Measurements from ENCODE around the gene UBN1.
"Not testable (repeated sequence)": the region's sequence is repeated elsewhere in the genome, so short reads cannot be mapped to it uniquely, and the experiment has no call there.

UBN1 gene

DNA sequence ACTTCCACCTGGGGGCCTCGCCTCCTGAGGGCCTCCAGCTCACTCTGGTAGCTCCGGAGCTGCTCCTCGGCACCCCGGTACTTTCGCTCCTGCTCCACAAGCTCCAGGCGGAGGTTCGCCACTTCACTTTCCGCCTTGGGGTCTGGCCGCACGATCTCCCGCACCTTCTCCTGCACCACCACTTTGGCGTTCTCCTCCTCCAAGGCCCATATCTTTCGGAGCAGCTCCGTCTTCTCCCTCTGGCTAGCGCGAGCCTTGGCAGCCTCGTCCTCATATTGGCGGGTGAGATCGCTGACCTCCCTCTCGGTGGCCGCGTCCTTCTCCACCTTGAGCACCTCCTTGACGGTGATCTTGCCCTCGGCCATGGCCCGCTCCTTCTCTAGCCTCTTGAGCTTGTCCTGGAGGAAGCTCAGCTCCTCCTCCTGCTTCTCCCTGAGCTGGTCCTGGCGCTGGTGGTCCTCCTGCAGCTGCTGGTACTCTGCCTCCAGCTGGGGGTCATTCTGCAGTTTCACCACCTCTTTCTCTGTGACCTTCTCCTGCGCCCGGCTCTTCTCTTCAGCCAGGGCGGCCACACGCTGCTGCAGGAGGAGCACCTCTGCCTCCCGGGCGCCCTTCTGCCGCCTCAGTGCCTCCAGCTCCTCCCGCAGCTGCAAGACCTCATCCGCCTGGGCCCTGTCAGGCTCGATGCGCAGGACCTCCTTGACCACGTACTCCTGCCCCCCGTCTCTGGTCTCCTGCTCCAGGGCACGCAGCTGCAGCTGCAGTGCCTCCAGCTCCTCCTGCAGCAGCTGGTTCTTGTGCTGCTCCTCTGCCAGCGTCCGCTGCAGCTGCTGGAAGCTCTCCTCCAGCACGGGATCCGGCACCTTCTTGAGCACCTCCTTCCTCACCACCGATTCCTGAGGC, 37.9 kb downstream of the UBN1 start:
- DNase-seq = no peak

DNA sequence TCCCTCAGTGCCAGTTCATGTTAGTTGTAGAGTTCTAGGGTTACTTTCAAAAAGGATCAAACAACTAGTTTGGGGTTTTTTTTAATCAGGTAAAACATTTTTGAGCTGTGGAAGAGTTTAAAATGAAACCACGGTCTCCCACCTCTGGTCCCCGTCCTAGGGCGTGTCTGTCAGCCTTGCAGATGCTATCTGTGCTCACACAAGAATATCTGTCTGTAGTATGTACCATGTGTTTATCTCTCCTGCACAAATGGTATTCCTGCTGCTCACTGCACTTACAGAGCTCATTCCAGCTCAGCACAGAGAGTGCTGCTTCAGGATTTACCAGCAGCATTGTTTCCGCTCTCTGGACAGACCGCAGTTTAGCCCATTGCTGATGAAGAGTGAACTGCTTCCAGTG, 38.9 kb downstream of the UBN1 start:
- no peak for DNase-seq

DNA sequence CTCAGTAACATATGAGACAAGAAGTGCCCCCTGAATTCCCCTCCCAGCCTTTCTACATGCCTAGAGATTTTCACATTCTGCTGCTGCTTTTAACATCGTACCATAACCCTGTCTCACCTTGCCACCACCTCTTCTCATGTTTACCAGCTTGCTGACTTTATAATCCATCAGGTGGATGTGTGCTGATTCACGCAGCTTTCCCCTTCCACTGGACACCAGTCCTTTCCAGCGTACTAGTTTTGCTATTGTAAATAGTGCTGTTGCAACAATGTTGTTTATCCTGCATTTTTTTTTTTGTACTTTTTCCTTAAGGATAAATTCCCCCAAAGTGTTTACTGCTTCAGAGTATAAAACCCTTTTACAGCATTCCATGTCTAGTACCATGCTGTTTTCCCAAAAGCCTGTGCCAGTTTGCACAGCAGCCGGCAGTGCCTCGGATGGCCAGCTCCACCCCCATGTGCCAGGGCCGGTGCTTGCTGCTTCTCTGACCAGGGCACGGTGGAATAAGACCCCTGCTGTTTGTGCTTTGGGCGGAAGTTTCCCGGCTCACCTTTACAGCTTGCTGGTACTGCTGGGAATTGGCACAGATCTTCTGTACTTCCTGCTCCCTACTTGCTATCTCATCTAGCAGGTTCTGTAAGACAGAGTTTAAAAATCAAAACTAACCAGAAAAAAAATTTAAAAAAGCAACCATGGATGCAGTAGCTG, 41.3 kb downstream of the UBN1 start:
- no peak for DNase-seq

DNA sequence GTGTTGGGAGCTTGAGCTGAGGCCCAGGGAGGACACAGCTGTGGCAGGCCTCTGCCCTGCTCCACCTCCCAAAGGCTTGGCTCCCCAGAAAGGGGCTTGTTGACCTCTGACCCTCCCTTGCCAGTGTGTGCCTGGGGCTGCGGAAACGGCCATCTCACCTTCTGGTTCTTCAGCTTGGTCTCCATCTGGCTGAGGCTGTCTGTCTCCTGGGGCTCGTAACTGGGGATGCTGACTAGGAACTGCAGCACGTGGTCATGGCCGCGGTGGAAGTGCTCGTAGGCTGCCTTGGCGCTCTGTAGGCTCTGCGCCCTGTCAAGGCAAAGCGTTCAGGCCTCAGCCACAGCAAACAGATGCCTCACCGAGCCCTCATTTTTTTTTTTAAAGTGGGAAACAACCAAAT, 42.7 kb downstream of the UBN1 start:
- no peak for DNase-seq

DNA sequence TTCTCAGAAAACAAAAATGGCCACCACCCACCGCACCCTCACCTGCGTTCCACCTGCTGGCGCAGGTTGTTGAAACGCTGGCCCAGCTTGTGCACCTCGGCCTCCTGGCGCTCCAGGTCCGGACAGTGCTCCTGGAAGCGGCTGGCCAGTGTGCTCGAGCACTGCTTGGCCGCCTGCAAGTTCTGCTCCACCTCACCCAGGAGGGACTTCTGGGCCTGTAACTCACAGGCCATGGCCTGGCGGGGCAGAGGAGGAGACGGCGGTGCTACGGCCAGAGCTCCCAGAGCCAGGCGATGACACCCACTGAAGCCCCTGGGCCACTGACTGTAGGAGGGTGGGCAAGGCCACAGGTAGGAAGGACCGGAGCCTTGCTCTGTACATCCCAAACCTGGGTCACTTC, 43.4 kb downstream of the UBN1 start:
- no peak for DNase-seq

DNA sequence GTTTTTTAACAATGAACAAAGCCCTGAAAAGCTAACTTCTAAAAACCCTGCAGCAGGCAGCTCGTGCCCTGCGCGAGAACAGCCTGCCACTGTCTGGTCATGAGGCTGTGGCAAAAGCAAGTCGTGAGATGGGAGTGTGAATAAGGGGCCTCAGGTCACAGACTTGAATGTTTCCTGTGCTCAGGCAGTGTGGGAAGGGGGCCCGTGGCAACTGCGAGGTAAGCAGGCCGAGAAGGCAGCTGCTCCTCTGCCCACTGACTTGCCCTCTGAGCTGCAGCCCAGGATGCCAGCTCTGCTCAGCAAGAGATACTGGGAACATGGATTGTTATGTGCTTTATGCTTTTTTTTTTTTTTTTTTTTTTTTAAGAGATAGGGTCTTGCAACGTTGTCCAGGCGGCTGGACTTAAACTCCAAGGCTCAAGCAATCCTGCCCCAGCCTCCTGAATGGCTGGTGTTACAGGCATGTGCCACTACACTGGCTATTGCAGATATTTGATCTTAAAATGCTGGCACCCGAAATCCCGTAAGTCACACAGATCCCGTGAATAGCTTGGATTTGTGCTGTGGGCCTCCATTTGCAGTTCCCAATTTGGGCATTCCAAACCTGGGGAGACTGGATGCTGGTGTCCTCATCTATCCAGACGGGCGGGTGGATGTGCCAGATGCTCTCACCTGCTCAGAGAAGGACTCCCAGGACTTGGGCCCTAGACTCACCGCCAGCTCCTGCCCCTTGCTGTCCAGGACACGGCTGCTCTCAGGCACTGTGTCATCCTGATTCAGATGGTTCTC, 44.0 kb downstream of the UBN1 start:
- DNase-seq = no peak

DNA sequence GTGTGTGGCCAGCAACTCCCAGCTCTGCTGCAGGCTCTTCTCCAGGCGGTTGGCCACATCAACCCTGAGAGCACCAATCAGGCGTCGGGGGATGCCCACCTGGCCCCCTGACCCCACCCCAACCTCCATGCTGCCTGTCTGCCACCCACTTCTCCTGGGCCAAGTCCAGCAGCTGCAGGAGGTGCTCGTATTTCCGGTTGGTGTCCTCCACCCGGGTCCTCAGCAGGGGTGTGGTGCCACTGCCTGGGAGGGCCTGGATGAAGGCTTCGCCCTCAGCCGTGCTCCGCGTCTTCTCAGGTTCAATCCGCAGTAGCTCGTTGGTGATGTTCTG, 44.6 kb downstream of the UBN1 start:
- DNase-seq = no peak

DNA sequence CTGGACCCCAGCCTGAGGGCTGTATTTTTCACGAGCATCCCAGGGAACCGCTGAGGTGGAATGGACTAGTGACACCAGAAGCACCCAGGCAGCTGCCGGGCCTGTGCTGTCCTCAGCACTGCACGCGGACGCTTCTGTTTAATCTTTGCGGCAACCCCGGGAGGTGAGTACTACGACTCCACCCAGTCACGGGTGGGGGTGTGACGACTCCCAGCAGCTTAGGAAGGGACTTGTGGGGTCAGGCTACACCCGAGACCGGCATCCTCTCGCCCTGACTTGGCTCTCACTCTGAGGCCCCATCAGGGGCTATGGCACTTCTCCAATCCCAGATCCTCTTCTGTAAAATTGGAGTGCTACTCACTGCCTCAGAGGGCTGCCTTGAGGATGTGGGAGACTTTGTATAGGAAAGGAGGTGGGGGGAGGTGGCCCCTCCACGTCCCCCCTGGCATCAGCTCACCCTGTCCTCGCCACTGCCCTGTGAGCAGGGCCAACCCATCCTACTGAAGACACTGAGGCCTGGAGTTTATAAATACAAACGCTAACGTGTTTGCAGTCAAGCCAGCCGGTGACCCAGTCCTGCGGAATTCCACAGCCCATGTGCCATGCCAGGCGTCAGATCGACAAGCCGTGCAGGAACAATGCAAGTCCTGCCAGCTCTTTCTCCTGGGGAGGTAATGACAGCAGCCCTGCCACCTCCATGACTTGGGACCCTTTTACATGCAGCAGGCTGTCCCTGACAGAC, 45.3 kb downstream of the UBN1 start:
- DNase-seq = peak; percentile 74

DNA sequence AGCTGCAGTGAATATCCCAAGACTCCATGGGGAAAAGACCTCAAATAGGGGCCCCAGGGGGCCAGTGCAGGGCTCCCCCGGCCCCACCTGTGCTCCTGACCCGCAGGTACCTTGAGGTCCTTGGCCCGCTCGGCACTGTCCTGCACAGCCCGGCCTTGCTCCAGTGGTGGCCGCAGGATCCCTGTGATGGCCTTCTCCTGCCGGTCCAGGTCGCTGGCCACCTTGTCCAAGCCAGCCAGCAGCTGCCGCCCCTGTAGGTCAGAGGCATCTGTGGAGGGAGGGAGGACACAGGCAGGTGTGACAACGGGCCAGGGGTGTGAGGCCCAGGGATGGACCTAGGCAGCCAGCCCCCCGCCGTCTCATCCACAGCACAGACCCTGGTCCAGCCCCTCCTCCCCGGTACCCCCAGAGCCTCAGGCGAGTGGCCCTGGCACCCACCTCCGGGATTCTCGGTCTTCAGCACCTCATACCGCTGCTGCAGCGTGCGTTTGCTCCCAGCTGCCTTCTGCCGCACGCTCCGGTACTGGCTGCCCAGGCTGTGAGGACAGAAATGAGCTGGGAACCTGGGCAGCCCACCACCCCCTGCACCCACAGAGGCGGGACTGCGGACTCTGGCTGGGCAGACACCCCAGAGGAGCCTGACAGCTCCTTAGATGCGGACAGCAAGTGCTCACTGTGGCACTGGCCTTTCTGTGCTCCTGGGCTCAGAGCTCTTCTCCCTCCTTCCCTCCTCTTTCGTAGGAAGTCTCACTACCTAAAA, 46.0 kb downstream of the UBN1 start:
- DNase-seq = no peak

DNA sequence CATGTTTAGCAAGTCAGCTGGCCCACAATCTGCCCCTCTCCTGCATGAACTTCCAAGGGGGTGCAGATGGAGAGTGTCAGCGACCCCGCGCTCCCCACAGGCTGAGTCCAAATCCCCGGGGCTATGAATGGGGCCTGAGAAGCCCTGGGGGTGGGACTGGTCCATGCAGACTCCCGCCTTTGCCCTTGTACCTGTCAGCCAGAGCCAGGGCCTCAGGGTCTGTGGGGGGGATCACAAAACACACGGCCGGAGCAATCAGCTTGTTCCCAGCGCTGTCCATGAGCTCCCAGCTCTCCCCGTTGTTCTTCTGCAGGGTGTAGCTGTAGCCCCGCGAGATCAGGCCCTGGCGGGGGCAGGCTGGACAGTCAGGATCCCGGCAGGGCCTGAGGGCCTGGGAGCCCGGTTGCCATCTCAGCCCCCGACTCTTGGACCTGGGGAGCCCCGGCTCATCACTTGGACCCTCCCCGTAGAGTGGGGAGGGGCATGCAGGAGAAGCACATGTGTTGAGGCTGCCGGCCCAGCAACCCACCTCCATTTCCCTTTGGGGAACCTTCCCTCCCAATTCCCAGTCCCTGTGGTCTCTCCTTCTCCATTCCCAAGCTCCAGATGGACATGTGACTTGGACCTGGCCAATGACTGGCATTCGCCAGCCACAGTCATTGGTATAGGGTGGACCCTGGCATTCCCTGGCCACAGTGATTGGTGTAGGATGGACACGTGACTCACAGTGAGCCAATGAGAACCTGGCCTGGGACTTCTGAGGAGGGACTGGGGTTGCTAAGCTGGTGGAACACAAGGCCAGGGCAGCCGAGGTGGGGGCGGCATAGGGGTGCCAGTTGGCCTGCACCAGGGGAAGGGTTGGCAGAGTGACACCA, 47.2 kb downstream of the UBN1 start:
- DNase-seq = no peak

DNA sequence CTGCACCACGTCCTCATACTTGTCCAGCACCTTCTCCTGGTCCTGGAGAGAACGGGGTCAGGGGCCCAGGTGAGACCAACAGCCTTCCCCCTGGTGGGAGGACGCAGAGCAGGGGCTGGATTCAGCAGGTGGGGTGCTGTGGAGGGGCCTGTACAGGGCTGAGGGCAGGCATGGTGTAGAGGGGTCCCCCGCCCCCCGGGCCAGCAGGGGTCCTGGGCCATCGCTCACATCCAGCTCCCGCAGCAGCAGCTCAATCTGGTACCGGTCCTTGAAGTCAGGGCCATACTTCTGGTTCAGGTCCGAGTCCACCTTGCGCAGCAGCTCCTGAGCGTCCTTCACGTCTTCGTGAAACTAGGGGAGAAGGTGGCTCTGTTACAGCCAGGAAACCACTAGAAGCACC, 48.1 kb downstream of the UBN1 start:
- no peak for DNase-seq

DNA sequence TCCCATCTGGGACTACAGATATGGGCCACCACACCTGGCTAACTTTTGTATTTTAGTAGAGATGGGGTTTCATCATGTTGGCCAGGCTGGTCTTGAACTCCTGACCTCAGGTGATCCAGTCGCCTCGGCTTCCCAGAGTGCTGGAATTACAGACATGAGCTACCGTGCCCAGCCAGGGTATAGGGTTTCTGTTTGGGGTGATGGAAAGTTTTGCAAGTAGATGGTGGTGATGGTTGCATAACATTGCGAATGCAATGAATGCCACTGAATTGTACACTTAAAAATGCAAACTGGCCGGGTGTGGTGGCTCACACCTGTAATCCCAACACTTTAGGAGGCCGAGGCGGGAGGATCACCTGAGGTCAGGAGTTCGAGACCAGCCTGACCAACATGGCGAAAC, 49.5 kb downstream of the UBN1 start:
- not testable (repeated sequence) for DNase-seq

DNA sequence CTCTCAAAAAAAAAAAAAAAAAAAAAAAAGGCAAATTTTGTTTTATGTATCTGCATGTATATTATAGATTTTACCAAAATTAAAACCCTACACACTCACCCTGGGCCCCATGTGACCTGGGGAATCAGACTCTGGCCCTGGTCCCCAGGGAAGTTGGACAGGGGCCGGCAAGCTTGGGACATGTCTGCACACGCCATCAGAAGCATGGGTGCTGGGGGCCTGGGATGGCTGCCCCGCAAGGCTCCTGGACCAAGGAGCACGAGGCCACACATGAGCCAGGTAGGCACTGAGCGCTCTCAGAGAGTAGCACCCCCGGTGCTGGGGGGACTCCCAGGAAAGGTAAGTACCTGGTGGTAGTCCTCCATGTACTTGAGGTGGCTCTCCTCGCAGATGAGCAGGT, 50.0 kb downstream of the UBN1 start:
- DNase-seq = no peak

DNA sequence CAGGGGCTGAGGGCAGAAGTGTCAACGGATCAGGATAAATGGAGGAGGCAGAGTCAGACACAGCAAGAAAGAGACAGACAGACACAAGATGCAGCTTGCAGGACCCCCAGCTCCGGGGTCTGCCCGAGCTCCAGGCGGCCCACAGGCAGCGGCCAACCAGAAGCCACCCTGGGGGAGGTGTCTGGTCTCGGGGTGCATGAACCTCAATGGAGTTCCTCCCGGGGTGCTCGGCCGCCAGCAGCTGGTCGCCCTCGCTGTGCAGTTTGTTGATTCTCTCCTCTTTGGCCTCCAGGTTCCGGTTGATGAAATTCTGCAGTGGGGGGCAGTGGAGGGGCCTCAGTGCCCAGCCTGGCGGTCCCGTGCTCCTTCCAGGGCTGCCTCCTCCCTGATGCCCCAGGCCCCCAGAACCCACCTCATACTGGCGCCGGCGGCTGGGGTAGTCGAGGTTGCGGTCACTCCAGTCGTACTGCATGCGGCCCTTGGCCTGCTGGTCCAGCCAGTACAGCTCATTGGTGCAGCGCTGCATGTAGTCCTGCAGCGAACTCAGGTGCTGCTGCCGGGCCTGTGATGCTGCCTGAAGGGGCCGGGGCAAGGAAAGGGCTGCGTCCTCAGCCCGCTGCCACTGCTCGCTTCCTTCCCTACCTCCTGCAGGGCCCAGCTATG, 51.7 kb downstream of the UBN1 start:
- no peak for DNase-seq

DNA sequence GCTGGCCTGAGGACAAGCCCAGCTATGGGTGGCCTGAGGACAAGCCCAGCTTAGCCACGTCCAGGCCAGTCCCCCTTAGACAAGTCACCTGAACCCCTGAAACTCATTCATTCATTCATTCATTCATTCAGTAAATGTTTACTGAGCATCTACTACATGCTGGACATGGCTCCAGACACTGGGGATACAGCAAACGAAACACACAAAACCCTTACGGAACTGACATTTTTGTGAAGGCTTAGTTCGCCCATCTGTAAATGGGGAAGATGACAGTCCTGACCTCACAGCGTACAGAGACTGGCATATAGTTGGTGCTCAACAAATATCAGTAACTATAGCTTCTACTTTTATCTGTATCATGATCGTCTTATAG, 52.2 kb downstream of the UBN1 start:
- no peak for DNase-seq

DNA sequence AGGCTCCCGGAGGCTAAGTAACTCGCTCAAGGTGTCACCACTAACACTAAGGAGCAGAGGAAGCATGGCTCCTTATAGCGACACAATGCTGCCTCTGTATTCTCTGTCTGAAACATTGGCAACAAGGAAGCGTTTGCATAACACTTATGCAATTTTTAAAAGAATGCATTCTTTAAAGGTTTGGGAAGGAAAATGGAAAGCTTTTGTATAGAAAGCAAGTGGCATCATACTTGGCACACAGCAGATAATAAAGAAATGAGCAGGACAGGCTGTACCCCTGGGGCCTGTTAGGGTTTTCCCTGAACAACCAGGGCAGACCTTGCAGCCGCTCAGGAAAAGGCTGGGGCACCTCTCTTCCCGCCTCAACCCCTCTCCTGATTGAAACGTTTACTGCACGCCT, 52.8 kb downstream of the UBN1 start:
- no peak for DNase-seq

DNA sequence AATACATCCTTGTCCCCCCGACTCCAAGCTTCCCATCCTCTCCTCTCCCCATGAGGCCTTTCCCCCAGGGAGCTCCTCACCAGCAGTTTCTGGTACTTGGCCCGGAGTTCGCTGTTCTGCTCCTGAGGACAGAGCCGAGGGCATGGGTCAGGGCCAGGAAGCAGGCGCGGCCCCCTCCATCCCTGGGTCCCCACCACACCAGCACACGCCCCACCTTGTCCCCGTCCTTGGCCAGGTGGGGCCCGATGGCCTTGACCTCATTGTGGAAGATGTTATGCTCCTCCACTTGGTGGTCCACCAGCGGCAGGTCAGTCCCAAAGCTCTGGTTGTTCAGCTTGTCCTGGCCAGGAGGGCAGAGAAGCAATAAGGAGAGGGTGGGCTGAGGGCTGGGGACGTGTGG, 53.5 kb downstream of the UBN1 start:
- DNase-seq = no peak

DNA sequence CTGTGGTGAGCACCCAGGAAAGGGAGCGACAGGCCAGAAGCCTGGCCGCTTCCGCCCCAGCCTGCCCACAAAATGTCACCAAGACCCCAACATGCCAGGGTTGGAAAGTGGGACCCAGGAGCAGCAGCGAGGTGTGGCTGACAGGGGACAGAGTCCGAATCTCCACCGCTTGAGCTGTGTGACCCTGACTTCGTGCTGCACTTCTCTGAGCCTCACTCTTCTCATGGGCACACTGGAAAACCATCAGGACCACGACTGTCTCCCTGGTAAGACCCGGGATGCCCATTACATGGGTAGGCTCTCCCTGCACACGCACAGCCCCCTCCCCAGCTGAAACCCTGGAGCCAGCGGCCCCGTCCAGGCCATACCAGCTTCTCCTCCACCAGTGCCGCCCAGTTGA, 54.8 kb downstream of the UBN1 start:
- DNase-seq = no peak

DNA sequence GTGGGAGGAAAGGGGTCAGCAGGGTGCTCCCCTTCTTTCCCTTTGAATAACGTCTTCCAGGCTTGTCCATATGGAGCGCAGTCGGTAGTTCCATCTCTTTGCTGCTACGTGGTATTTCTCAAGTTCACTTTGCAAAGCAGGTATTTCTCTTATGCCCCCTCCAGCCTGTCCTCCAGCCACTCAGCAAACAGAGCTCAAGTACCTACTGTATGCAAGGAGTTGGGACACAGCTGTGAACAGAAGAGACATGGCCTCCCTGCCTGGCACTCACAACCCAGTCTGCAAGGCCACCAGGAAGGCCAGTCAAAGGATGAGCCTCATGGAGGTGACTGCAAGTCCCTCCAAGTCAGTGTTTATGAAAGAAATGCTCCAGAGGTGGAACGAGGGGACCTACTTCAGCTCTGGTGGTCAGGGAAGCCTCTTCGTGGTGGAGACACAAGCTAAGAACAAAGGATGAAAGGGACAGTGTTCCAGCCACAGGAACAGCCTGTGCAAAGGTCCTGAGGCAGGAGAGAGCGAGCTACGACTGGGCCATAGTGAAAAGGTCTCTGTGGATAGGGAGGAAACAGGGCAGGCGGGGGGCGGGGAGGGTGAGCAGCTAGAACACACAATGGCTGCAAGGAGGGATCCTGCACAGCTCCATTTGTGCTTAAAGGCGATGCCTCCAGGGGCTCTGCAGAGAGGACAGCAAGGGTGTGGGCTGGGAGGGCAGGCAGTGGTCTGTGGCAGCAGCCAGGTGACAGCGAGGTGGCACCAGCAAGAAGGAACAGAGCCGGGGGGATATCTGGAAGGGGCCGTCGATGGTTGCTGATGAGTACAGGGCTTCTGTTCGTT, 57.0 kb downstream of the UBN1 start:
- no peak for DNase-seq
